Measurements from ENCODE around the gene GSN. TPM values are rescaled to one million over a fixed set of nuclear protein-coding genes. Genes with fewer than 3 reads are reported as not detected.

GSN gene
- total RNA-seq, 1 donor from 2014 or later = 72.1 TPM

DNA sequence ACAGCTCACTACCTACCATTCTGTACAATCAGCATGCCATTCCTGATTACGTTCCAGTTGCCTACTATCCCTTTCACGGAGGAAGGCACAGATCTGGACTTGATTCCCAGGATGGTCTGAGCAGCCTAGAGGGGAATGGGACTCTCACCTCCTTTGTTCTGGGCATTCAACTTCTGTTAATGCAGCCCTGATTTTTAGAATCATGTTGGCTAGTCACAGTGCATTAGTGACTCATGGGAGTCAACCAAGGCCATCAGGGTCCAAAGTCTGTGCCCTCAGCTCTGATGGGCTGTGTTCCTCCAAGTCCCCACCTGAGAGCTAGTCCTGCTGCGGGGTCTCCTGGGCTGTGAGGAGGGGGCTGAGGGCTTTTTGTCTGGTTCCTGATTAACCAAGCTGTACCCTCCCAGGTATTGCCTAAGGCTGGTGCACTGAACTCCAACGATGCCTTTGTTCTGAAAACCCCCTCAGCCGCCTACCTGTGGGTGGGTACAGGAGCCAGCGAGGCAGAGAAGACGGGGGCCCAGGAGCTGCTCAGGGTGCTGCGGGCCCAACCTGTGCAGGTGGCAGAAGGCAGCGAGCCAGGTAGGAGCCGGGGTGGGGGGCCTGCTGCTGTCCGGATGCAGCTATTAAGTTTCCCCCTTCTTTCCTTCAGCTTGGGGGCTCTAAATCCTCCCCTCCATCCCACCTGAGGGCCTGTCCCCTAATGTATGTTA is 59.1 kb downstream of the GSN start:
- no peak overlapping the region for H3K4me2 ChIP-seq
- no peaks in the 10 kb centered on the region for H3K36me3 ChIP-seq
- no peak overlapping the region for H3K27ac ChIP-seq
- H2AFZ ChIP-seq (replicated peaks) = no peak overlapping the region
- H3K9me3 ChIP-seq (ENCODE audit: low read depth) = no peaks in the 10 kb centered on the region
- no peaks in the 10 kb centered on the region for H4K20me1 ChIP-seq (ENCODE audit: low read depth)
- Mint-ChIP-seq H3K36me3 (peaks cover 16% of the 10 kb centered on the region), H3K27me3 (ENCODE audit: insufficient read depth, low read depth) (peaks cover 4% of the 10 kb centered on the region), H3K4me3 (no peak overlapping the region), H3K27ac (no peak overlapping the region), H3K4me1 (peaks cover 13% of the 10 kb centered on the region), H3K9me3 (no peaks in the 10 kb centered on the region)
- no peaks in the 10 kb centered on the region for H3K4me1 ChIP-seq
- DNase-seq (ENCODE audit: low spot score) = no peak
- H3K79me2 ChIP-seq (ENCODE audit: low read depth) = no peaks in the 10 kb centered on the region
- H3K27me3 ChIP-seq = no peaks in the 10 kb centered on the region
- no peak overlapping the region for H3K4me3 ChIP-seq
- no peaks in the 10 kb centered on the region for H3F3A ChIP-seq (ENCODE audit: low read depth)
- TF ChIP-seq EZH2 (IDR thresholded peaks at IDR 0.05) = no peak
- no peak overlapping the region for H3K9ac ChIP-seq

DNA sequence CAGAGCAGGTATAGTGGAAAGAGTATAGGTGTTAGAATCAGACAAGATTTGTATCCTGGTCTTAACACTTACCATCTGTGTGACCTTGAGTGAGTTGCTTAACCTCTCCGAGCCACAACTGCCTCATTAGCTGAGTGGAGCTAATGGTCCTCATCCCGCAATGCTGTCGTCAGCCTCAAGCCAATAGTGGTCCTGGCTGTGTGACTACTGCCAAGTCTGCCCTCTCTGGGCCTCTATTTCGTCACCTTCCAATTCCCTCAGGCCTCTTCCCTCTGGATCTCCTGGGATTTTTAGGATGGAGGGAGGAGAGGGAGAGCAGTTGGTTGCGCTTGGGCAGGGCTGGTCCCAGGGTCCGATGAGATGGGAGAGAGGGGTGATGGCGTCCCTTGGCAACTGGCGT is 60.5 kb downstream of the GSN start:
- H3K27ac Mint-ChIP-seq = no peak overlapping the region
- no peak overlapping the region for H3K4me3 ChIP-seq
- no peaks in the 10 kb centered on the region for H3K9me3 Mint-ChIP-seq
- H3K4me3 Mint-ChIP-seq = no peak overlapping the region
- H3K4me1 ChIP-seq = no peaks in the 10 kb centered on the region
- no peaks in the 10 kb centered on the region for H3K27me3 ChIP-seq
- H3K36me3 Mint-ChIP-seq = peaks cover 17% of the 10 kb centered on the region
- TF ChIP-seq EZH2 (IDR thresholded peaks at IDR 0.05) (no peak), EZH2phosphoT487 (IDR thresholded peaks at IDR 0.05) (no peak)
- TF ChIP-seq, protein P1, sequence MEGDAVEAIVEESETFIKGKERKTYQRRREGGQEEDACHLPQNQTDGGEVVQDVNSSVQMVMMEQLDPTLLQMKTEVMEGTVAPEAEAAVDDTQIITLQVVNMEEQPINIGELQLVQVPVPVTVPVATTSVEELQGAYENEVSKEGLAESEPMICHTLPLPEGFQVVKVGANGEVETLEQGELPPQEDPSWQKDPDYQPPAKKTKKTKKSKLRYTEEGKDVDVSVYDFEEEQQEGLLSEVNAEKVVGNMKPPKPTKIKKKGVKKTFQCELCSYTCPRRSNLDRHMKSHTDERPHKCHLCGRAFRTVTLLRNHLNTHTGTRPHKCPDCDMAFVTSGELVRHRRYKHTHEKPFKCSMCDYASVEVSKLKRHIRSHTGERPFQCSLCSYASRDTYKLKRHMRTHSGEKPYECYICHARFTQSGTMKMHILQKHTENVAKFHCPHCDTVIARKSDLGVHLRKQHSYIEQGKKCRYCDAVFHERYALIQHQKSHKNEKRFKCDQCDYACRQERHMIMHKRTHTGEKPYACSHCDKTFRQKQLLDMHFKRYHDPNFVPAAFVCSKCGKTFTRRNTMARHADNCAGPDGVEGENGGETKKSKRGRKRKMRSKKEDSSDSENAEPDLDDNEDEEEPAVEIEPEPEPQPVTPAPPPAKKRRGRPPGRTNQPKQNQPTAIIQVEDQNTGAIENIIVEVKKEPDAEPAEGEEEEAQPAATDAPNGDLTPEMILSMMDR (IDR thresholded peaks at IDR 0.05) = no peak
- H3K9me3 ChIP-seq (ENCODE audit: low read depth) = no peaks in the 10 kb centered on the region
- H3K36me3 ChIP-seq = no peaks in the 10 kb centered on the region
- H4K20me1 ChIP-seq (ENCODE audit: low read depth) = no peaks in the 10 kb centered on the region
- no peak overlapping the region for H3K4me2 ChIP-seq
- H3K4me1 Mint-ChIP-seq = peaks cover 13% of the 10 kb centered on the region
- no peak overlapping the region for H3K27ac ChIP-seq
- H3K79me2 ChIP-seq (ENCODE audit: low read depth) = no peaks in the 10 kb centered on the region
- no peaks in the 10 kb centered on the region for H3F3A ChIP-seq (ENCODE audit: low read depth)
- peaks cover 6% of the 10 kb centered on the region for H3K27me3 Mint-ChIP-seq (ENCODE audit: insufficient read depth, low read depth)
- H3K9ac ChIP-seq = no peak overlapping the region
- no peak overlapping the region for H2AFZ ChIP-seq (replicated peaks)
- no peak for DNase-seq (ENCODE audit: low spot score)

DNA sequence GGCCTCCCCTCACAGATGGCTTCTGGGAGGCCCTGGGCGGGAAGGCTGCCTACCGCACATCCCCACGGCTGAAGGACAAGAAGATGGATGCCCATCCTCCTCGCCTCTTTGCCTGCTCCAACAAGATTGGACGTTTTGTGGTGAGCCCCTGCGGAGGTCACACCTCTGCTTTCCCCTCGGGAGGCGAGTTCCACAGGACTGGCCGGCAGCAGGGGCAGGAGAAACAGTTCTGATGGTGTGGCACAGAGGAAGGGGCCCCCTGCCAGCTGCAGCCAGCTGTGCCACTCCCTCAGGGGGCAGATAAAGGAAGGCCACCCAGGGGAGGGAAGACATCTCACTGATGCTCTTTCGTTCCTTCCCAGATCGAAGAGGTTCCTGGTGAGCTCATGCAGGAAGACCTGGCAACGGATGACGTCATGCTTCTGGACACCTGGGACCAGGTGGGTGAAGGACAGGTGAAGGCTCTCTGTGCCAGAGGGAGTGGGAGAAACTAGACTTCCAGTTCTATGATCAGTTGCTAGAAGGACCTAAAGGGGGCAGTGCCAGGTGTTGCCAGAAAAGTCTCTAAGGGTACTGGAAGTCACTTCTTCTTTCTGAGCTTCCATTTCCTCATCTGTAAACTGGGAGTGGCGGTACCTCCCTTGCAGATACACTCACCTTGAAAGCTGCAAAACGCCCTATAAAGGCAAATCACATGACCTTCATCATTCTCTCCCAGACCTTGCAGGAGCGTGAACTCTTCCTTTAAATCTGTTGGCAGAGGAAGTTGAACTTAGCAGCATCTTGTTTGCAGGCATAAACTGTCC is 61.1 kb downstream of the GSN start:
- Histone ChIP-seq H3K4me3 (no peak overlapping the region), H4K20me1 (ENCODE audit: low read depth) (no peaks in the 10 kb centered on the region), H3K9me3 (ENCODE audit: low read depth) (no peaks in the 10 kb centered on the region), H3K36me3 (no peaks in the 10 kb centered on the region), H3K79me2 (ENCODE audit: low read depth) (no peaks in the 10 kb centered on the region), H3K27me3 (no peaks in the 10 kb centered on the region), H3K9ac (no peak overlapping the region), H2AFZ (replicated peaks) (no peak overlapping the region), H3K4me2 (no peak overlapping the region), H3K27ac (no peak overlapping the region), H3K4me1 (no peaks in the 10 kb centered on the region), H3F3A (ENCODE audit: low read depth) (no peaks in the 10 kb centered on the region)
- Mint-ChIP-seq H3K4me1 (peaks cover 13% of the 10 kb centered on the region), H3K27me3 (ENCODE audit: insufficient read depth, low read depth) (peaks cover 6% of the 10 kb centered on the region), H3K4me3 (no peak overlapping the region), H3K36me3 (peaks cover 17% of the 10 kb centered on the region), H3K9me3 (no peaks in the 10 kb centered on the region), H3K27ac (no peak overlapping the region)
- TF ChIP-seq EZH2phosphoT487 (IDR thresholded peaks at IDR 0.05) (no peak), EZH2 (IDR thresholded peaks at IDR 0.05) (no peak)
- TF ChIP-seq, protein P1 (IDR thresholded peaks at IDR 0.05) = no peak
- DNase-seq (ENCODE audit: low spot score) = no peak

DNA sequence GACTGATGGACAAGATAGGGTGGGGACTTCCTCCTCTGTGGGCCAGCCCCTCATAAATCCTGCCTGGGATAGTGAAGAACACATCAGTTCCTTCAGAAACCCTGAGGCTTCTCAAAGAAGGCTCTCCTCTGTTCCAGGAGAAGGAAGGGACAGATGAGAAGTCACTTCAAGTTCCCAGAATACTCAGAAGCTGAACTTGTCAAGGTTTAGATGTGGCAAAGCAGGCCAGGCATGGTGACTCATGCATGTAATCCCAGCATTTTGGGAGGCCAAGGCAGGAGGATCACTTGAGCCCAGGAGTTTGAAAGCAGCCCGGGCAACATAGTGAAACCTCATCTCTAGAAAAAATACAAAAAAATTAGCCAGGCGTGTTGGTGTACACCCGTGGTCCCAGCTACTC is 63.6 kb downstream of the GSN start:
- no peaks in the 10 kb centered on the region for H3F3A ChIP-seq (ENCODE audit: low read depth)
- Mint-ChIP-seq H3K27me3 (ENCODE audit: insufficient read depth, low read depth) (peaks cover 4% of the 10 kb centered on the region), H3K36me3 (peaks cover 12% of the 10 kb centered on the region), H3K4me3 (no peak overlapping the region), H3K27ac (no peak overlapping the region), H3K9me3 (no peaks in the 10 kb centered on the region), H3K4me1 (peaks cover 7% of the 10 kb centered on the region)
- H3K27ac ChIP-seq = no peak overlapping the region
- no peak overlapping the region for H3K4me3 ChIP-seq
- no peaks in the 10 kb centered on the region for H3K36me3 ChIP-seq
- H3K79me2 ChIP-seq (ENCODE audit: low read depth) = no peaks in the 10 kb centered on the region
- no peak overlapping the region for H2AFZ ChIP-seq (replicated peaks)
- TF ChIP-seq EZH2phosphoT487 (IDR thresholded peaks at IDR 0.05) = no peak
- TF ChIP-seq, protein P1 (IDR thresholded peaks at IDR 0.05) = no peak
- no peak for TF ChIP-seq EZH2 (IDR thresholded peaks at IDR 0.05)
- no peaks in the 10 kb centered on the region for H3K27me3 ChIP-seq
- no peak overlapping the region for H3K4me2 ChIP-seq
- H3K9me3 ChIP-seq (ENCODE audit: low read depth) = no peaks in the 10 kb centered on the region
- no peaks in the 10 kb centered on the region for H3K4me1 ChIP-seq
- no peaks in the 10 kb centered on the region for H4K20me1 ChIP-seq (ENCODE audit: low read depth)
- no peak overlapping the region for H3K9ac ChIP-seq
- DNase-seq (ENCODE audit: low spot score) = no peak

Measured in neural progenitor cell (in vitro differentiated cells).